Measurements from ENCODE around the gene TIAL1. TPM values are rescaled to one million over a fixed set of nuclear protein-coding genes. Genes with fewer than 3 reads are reported as not detected.
"Not testable (repeated sequence)": the region's sequence is repeated elsewhere in the genome, so short reads cannot be mapped to it uniquely, and the experiment has no call there.

Gene TIAL1
- total RNA-seq, 1 experiment from 2014 or later, result 27.0 TPM

DNA sequence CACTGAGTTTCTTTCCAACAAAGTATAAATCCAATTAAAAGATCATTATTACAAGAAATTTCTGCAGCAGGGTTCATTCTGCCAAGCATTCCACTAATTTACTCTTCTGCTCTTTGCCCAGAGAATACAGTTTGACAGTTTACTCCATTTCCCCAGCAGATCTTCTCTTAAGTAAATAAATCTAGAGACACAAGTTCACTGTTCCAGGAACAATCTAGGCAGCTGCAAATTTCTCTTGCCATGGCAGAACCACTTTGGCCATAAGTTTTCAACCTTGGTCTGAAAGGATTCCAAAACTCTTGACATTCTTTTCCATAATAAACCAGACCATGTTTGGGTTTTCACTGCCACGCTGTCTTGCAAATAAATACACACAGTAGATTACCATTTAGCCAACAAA, 65.7 kb downstream of the TIAL1 start:
- DNase-seq (ENCODE audit: low spot score), result no peak

DNA sequence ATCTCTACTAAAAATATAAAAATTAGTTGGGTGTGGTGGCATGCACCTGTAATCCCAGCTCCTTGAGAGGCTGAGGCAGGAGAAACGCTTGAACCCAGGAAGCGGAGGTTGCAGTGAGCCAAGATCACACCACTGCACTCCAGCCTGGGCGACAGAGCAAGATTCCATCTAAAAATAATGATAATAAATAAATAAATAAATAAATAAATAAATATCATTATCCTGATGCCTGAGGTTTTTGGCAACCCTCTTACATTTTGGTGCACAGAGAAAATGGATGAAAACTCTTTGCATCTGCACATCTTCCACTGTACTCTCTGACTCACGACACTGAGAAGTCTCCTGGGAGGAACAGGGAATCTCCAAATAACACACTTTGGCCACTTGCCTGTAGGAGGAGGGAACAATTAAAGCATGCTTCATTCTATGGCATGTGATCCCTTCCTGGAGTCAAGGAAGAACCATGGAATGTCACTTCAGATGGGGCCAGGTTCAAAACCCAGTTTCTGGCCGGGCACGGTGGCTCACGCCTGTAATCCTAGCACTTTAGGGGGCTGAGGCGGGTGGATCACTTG, 68.0 kb downstream of the TIAL1 start:
- DNase-seq (ENCODE audit: low spot score), result not testable (repeated sequence)

DNA sequence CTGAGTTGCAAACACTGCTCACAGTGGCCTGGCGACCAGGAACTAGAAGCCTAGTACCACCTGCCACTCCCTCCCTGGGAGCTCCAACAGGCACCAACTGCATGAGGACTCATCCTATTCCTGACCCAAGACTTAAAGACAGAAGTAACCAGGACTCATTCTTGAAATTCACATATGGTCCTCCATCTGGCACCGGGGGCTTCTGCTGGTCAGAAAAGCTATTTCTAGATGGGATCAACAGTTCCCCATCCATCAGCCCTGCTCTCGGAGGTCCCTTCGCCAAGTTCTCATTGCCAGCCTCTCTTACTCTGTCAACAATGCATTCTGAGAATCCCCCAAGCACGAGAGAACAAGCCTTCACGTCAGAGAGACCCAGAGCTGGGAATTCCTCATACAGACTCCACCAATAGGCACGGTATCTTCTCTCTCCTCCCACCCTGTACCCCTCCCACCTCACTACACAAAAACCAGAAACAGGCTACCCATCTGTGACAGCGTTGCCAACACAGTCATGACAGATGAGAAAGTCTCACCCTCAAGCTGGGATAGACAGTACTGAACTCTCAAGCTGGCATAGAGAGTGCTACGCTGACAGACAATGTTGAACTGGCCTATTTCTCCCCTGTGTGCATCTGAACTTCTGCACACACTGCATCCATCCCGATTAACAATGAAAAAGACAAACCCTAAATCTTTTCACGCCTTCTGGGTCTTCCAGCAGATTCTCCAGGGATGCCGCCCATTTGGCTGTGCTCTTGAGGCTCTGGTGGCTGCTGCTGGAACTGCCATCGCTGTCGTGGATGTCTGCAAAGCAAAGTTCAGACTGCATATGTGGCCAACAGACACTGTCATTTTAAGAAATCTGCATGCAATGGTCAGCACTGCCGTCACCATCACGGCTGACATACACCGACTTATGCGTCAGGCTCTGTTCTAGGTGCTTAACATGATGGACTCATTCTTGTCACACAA, 69.9 kb downstream of the TIAL1 start:
- no peak for DNase-seq (ENCODE audit: low spot score)

DNA sequence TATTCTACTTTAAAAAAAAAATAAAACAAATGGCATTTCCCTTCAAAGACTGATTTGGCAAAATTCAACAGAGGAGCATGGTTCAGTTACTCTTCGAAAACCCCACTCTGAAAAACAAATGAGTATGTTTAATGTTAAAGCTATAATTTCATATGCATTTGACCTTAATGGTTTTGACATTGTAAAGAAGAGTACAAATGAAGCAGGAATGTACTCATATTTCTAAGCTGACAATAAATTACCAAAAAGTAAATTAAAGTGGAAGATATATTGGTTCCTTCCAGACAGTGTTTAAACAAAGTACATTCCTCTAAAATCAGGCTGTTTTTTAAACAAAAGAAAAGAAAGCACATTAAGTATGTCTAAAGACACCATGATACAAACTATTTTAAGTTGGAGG, 70.6 kb downstream of the TIAL1 start:
- no peak for DNase-seq (ENCODE audit: low spot score)

DNA sequence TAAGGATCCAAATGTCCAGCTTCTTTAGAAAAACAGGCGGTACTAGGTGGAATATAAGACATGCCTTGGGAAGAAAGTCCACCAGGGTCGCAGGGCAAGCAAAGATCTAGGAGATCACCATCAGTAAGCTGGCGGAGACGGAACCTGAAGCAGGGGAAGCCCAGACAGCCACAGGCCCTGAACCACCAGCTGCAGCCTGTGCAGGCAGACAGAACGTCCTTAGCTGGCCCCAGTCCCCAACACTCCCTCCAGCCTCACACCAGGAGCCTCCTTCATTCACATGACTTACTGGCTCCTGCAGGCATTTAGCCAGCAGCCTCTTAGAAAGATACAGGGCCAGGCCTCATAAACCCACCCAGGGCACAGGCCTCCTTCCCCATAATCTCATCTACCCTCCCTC, 71.6 kb downstream of the TIAL1 start:
- no peak for DNase-seq (ENCODE audit: low spot score)

DNA sequence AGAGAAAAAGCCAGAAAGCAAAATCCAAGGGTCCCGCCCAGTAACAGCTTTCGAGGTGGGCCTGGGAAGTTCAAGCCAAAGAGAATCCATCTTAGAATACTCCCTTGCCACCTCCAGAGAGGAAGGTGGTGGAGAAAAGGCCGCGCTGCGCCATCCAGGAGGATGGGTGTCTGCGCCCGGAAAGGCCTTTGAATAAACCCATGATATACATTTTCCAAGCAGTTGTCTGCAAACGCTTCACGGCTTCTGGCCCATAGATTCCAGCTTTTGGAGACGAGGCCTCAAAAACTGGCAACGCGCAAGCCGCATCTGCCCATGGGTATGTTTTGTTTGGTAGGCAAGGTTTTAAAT, 72.1 kb downstream of the TIAL1 start:
- no peak for DNase-seq (ENCODE audit: low spot score)

DNA sequence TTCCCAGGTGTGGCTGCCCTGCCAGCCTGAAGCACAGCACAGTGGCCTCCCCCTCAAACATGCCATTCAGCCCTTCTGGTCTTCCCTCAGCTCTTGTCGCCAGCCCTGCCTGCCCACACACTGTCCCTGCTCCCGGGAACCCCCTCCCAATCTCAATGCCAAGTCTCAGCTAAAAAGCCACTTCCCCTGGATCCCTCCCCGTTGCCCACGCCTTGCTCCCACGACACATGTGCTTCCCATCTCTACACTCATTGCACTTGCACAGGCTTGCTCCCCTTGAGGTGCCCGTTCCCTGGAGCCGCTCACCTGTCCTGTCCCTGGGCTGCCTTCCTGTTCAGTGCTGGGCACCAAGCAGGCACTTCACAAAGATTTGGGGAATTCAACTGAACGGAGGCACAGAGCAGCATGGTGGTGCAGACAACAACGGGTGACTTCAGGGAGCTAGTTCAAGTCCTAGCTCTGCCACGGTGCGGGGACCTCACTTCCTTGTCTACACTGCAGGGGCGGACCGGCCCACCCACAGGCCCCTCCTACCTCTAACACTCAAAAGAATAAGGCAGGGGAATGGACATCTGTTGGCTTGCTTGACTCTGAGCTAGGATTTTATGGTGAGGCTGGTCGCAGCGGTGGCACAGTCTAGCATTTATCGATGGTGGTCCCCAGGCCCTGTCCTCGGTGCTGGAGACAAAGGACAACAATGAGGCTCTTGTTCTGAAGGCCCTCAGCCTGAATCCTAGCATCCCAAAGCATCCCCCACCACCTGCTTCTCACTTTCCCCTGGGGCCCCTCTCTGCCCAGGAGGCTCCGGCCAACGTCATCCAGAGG, 72.7 kb downstream of the TIAL1 start:
- no peak for DNase-seq (ENCODE audit: low spot score)

Other genes with a start within 250 kb of the TIAL1 start
- gene RGS10, start 54.2 kb downstream of the TIAL1 start, total RNA-seq (2014; rRNA removed; shearing (Covaris generic)), result 2.7 and 4.0 TPM in 2 replicates
- 15.3 and 18.5 TPM in 2 replicates for gene BAG3, start 54.4 kb upstream of the TIAL1 start, total RNA-seq (2014; rRNA removed; shearing (Covaris generic))
- 5.6 and 5.8 TPM in 2 replicates for gene INPP5F, start 129.1 kb upstream of the TIAL1 start, total RNA-seq (2014; rRNA removed; shearing (Covaris generic))

All from HT-29 (cell line).